ENCODE measurements around the gene ITGA2.

DNA sequence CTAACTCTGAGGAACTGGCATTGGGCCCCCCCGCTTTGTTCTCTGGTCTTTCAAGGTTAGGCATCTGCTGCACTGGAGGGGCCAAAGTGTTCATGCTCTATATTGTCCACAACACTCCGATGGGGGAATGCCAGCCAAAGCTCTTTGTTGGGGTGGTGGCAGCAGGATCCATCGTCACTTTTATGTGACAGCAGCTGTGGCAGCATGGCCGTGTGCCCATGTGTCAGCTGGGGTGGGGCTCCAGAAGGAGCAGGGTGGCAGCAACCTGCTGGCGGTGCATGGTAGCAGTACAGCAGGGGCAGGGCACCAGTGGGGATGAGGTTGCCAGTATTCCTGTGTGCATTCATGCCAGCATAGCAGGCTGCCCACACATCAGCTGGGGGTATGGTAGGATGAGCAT is 28.2 kb downstream of the ITGA2 start:
- no peak for TF ChIP-seq POLR2AphosphoS5 (IDR thresholded peaks at IDR 0.05; ENCODE audit: low read depth)
- TF ChIP-seq, protein P1, sequence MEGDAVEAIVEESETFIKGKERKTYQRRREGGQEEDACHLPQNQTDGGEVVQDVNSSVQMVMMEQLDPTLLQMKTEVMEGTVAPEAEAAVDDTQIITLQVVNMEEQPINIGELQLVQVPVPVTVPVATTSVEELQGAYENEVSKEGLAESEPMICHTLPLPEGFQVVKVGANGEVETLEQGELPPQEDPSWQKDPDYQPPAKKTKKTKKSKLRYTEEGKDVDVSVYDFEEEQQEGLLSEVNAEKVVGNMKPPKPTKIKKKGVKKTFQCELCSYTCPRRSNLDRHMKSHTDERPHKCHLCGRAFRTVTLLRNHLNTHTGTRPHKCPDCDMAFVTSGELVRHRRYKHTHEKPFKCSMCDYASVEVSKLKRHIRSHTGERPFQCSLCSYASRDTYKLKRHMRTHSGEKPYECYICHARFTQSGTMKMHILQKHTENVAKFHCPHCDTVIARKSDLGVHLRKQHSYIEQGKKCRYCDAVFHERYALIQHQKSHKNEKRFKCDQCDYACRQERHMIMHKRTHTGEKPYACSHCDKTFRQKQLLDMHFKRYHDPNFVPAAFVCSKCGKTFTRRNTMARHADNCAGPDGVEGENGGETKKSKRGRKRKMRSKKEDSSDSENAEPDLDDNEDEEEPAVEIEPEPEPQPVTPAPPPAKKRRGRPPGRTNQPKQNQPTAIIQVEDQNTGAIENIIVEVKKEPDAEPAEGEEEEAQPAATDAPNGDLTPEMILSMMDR (IDR thresholded peaks at IDR 0.05; ENCODE audit: insufficient read depth, low read length), result no peak
- TF ChIP-seq, protein P2, sequence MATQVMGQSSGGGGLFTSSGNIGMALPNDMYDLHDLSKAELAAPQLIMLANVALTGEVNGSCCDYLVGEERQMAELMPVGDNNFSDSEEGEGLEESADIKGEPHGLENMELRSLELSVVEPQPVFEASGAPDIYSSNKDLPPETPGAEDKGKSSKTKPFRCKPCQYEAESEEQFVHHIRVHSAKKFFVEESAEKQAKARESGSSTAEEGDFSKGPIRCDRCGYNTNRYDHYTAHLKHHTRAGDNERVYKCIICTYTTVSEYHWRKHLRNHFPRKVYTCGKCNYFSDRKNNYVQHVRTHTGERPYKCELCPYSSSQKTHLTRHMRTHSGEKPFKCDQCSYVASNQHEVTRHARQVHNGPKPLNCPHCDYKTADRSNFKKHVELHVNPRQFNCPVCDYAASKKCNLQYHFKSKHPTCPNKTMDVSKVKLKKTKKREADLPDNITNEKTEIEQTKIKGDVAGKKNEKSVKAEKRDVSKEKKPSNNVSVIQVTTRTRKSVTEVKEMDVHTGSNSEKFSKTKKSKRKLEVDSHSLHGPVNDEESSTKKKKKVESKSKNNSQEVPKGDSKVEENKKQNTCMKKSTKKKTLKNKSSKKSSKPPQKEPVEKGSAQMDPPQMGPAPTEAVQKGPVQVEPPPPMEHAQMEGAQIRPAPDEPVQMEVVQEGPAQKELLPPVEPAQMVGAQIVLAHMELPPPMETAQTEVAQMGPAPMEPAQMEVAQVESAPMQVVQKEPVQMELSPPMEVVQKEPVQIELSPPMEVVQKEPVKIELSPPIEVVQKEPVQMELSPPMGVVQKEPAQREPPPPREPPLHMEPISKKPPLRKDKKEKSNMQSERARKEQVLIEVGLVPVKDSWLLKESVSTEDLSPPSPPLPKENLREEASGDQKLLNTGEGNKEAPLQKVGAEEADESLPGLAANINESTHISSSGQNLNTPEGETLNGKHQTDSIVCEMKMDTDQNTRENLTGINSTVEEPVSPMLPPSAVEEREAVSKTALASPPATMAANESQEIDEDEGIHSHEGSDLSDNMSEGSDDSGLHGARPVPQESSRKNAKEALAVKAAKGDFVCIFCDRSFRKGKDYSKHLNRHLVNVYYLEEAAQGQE (IDR thresholded peaks at IDR 0.05; ENCODE audit: insufficient replicate concordance, low read depth), result no peak
